Sigmoid colon (tissue), 4 donors: ENCODE measurements around the gene TUBG2.

Experiments
- EP300 ChIP-seq, 4 donors: sonication (generic); formaldehyde crosslinking; IDR thresholded peaks; one replicate each; pipeline ENCODE4 v1.6.1; 2017; ENCODE audit warnings: antibody characterized with exemption in 4 of 4
- POLR2A ChIP-seq, 2 donors: fragments of 450-650 bp; IDR thresholded peaks; one replicate each; pipeline ENCODE4 v1.6.1; 2016; ENCODE audit warnings: antibody characterized with exemption in 2 of 2, mild to moderate bottlenecking in 2 of 2, moderate library complexity in 2 of 2
- TF ChIP-seq, protein P1 (sequence below), 4 experiments: fragments of 450-650 bp in 3 of 4; fragments of 200-600 bp in 1 of 4; IDR thresholded peaks; one replicate each; pipeline ENCODE4 v1.5.1; 2016 to 2019; ENCODE audit warnings: antibody characterized with exemption in 4 of 4, mild to moderate bottlenecking in 3 of 4, moderate library complexity in 2 of 4

DNA sequence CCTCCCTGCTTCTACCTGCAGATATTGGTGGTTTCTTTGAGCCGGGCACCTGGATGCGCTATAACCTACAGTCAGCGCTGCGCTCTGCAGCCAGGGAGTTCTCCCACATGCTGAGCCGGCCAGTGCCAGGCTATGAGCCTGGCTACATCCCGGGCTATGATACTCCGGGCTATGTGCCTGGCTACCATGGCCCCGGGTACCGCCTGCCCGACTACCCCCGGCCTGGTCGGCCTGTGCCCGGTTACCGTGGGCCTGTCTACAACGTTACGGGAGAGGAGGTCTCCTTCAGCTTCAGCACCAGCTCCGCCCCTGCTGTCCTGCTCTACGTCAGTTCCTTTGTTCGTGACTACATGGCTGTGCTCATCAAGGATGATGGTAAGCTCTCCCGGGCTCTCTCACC lies 36.4 kb downstream of the TUBG2 start:
- TF ChIP-seq EP300 (IDR thresholded peaks at IDR 0.05) (no peak), POLR2A (IDR thresholded peaks at IDR 0.05) (no peak)
- TF ChIP-seq, protein P1, sequence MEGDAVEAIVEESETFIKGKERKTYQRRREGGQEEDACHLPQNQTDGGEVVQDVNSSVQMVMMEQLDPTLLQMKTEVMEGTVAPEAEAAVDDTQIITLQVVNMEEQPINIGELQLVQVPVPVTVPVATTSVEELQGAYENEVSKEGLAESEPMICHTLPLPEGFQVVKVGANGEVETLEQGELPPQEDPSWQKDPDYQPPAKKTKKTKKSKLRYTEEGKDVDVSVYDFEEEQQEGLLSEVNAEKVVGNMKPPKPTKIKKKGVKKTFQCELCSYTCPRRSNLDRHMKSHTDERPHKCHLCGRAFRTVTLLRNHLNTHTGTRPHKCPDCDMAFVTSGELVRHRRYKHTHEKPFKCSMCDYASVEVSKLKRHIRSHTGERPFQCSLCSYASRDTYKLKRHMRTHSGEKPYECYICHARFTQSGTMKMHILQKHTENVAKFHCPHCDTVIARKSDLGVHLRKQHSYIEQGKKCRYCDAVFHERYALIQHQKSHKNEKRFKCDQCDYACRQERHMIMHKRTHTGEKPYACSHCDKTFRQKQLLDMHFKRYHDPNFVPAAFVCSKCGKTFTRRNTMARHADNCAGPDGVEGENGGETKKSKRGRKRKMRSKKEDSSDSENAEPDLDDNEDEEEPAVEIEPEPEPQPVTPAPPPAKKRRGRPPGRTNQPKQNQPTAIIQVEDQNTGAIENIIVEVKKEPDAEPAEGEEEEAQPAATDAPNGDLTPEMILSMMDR (IDR thresholded peaks at IDR 0.05) = no peak
